ENCODE data around the gene VAMP8. TPM values are rescaled to one million over a fixed set of nuclear protein-coding genes. Genes with fewer than 3 reads are reported as not detected.

VAMP8 gene
- total and polyA plus RNA-seq, 10 of the 15 experiments (the other 5 are each of a cell fraction or from before 2014, with no cell fraction given), result 93.6 to 744 (median 217) TPM

- ChIA-PET CTCF (interaction anchor here (1.1 kb wide), 1 partner anchor 108 kb away, joined by 3 read pairs; no protein-coding TSS in a partner anchor), SMC1A (ENCODE audit: uncharacterized antibody, unreplicated experiment) (no interaction called here), RAD21 (ENCODE audit: unreplicated experiment) (no interaction called here), POLR2A (no interaction called here)
- Histone ChIP-seq H3K36me3 (ENCODE audit: control insufficient read depth in 2 of 2, insufficient read depth in 2 of 2, low read length in 1 of 2) (no peaks in the 10 kb centered on the region), H3K4me3 (no peak overlapping the region), H3K27ac (ENCODE audit: control insufficient read depth, insufficient read depth) (no peak overlapping the region), H3K4me1 (ENCODE audit: control insufficient read depth, insufficient read depth, low read length) (no peaks in the 10 kb centered on the region; the same call in 1 of the 2 replicates), H4K20me1 (ENCODE audit: control insufficient read depth, insufficient read depth) (no peaks in the 10 kb centered on the region), H3K27me3 (replicated peaks in 1 of 2; ENCODE audit: control insufficient read depth in 2 of 2, insufficient read depth in 2 of 2, low read length in 1 of 2) (no peaks in the 10 kb centered on the region; a peak in 1 of 4 replicates), H3K4me2 (ENCODE audit: control insufficient read depth, insufficient read depth) (no peak overlapping the region), H3K9me3 (replicated peaks; ENCODE audit: control insufficient read depth, insufficient read depth, low read length) (no peaks in the 10 kb centered on the region), H3K9ac (ENCODE audit: control insufficient read depth, insufficient read depth, low read length) (no peak overlapping the region), H3K79me2 (ENCODE audit: control insufficient read depth, insufficient read depth, low read length) (no peaks in the 10 kb centered on the region), H2AFZ (ENCODE audit: control insufficient read depth, low read depth, low read length) (no peak overlapping the region)
- no TSS peak for BruUV-seq (replicated peaks)
- ATAC-seq, result no peak
- TF ChIP-seq ATF7 (IDR thresholded peaks at IDR 0.05; ENCODE audit: low read depth), result no peak
- no peak for TF ChIP-seq HCFC1 (IDR thresholded peaks at IDR 0.05; ENCODE audit: low read length)
- TF ChIP-seq NFYA (IDR thresholded peaks at IDR 0.05; ENCODE audit: borderline replicate concordance, low read depth, low read length), result no peak
- TF ChIP-seq ZBTB4 (CRISPR knock-in tag; IDR thresholded peaks at IDR 0.05), result no peak
- TF ChIP-seq CREM (IDR thresholded peaks at IDR 0.05; ENCODE audit: low read depth), result no peak
- no peak for TF ChIP-seq IRF4 (IDR thresholded peaks at IDR 0.05; ENCODE audit: low read depth, low read length)
- no peak for TF ChIP-seq ASH2L (IDR thresholded peaks at IDR 0.05; ENCODE audit: borderline replicate concordance, low read depth)
- no peak for TF ChIP-seq USF2 (IDR thresholded peaks at IDR 0.05; ENCODE audit: borderline replicate concordance, low read depth, low read length)
- TF ChIP-seq ETV6 (conservative IDR thresholded peaks at IDR 0.05 in 1 of 2, IDR thresholded peaks at IDR 0.05 in 1 of 2; ENCODE audit: borderline replicate concordance in 1 of 2, low read depth in 1 of 2), result no peak
- no peak for TF ChIP-seq WRNIP1 (IDR thresholded peaks at IDR 0.05; ENCODE audit: borderline replicate concordance, low read depth, low read length)
- DNase-seq (ENCODE audit: low read depth, low spot score), result no peak
- intact Hi-C loops (cut with micrococcal nuclease; ENCODE audit: unreplicated experiment) (no loop called here), in situ Hi-C loops (cut with MboI) (no loop called here)
- FAIRE-seq, result no peak
Measured at GRCh38 chr2:85527787-85528186, 49.6 kb upstream of the VAMP8 start.

All from GM12878 (cell line).